B cell (primary cell): ENCODE measurements around the gene HTR7. TPM values are rescaled to one million over a fixed set of nuclear protein-coding genes. Genes with fewer than 3 reads are reported as not detected.

Source experiments
- ATAC-seq: fragments of 200-7000 bp; cut with Tn5 transposase; one replicate; pipeline ENCODE4 v1.10.0; 2021; ENCODE audit warnings: low read depth, mild to moderate bottlenecking, moderate number of reproducible peaks, moderate library complexity
- CTCF ChIA-PET: fragments of 350-600 bp; sonication (Branson Sonifier 250); formaldehyde crosslinking; loops from one replicate; lab custom pipeline; 2021; ENCODE audit warnings: antibody characterized with exemption, inconsistent platforms; lab: Charles Lee
- POLR2A ChIA-PET: fragments of 350-600 bp; sonication (Branson Sonifier 250); formaldehyde crosslinking; loops from one replicate; lab custom pipeline; 2021; ENCODE audit warnings: antibody characterized with exemption; lab: Charles Lee
- DNase-seq: peaks from one replicate; pipeline ENCODE4 v3.0.0; 2013
- H2AFZ ChIP-seq: 2 replicates; pipeline ENCODE4 v1.6.1; 2012; ENCODE audit warnings: mild to moderate bottlenecking, low read depth, low read length; ENCODE audit not compliant: insufficient read depth, poor library complexity, severe bottlenecking
- H3K27ac ChIP-seq, 2 donors: 1 replicate in 1 of 2; 2 replicates in 1 of 2; pipeline ENCODE4 v1.5.1; 2012 to 2013; ENCODE audit warnings: low read length in 2 of 2, mild to moderate bottlenecking in 2 of 2, moderate library complexity in 1 of 2
- H3K27me3 ChIP-seq, 4 experiments: fragments of 200-600 bp in 1 of 4; sonication (generic) in 1 of 4; replicated peaks in 1 of 4; 1 replicate in 2 of 4; 2 replicates in 2 of 4; pipeline versions ENCODE4 v1.6.1 to v1.7.0; 2013 to 2016; ENCODE audit warnings: low read length in 3 of 4, mild to moderate bottlenecking in 2 of 4, mixed read lengths in 1 of 4, moderate library complexity in 1 of 4; ENCODE audit not compliant: insufficient read depth in 4 of 4, control insufficient read depth in 3 of 4; ENCODE audit errors: control extremely low read depth in 1 of 4
- H3K36me3 ChIP-seq, 2 experiments: replicated peaks in 1 of 2; 1 replicate in 1 of 2; 2 replicates in 1 of 2; pipeline versions ENCODE4 v1.6.1 to v1.7.1; 2013; ENCODE audit warnings: low read length in 1 of 2; ENCODE audit not compliant: insufficient read depth in 2 of 2, control insufficient read depth in 1 of 2; ENCODE audit errors: control extremely low read depth in 1 of 2, extremely low read depth in 1 of 2
- H3K4me1 ChIP-seq, 2 donors: fragments of 200-600 bp in 1 of 2; sonication (generic) in 1 of 2; 1 replicate in 1 of 2; 2 replicates in 1 of 2; pipeline versions ENCODE4 v1.5.1 to v1.6.1; 2013 to 2017; ENCODE audit warnings: low read length in 2 of 2; ENCODE audit not compliant: control insufficient read depth in 2 of 2, insufficient read depth in 2 of 2
- H3K4me2 ChIP-seq: replicated peaks from 2 replicates; pipeline ENCODE3; 2012; ENCODE audit warnings: mild to moderate bottlenecking, low read depth, low read length; ENCODE audit not compliant: poor library complexity, severe bottlenecking
- H3K4me3 ChIP-seq, 5 experiments: fragments of 200-600 bp in 1 of 5; sonication (generic) in 1 of 5; 1 replicate in 3 of 5; 2 replicates in 2 of 5; pipeline versions ENCODE4 v1.5.1 to v1.7.0; 2011 to 2016; ENCODE audit warnings: low read length in 4 of 5, mild to moderate bottlenecking in 4 of 5, low read depth in 2 of 5, control low read depth in 1 of 5, moderate library complexity in 1 of 5; ENCODE audit not compliant: insufficient read depth in 1 of 5; ENCODE audit errors: control extremely low read depth in 1 of 5, extremely low read depth in 1 of 5
- H3K79me2 ChIP-seq: fragments of 200-600 bp; sonication (generic); one replicate; pipeline ENCODE4 v1.6.0; 2016; ENCODE audit warnings: low read length; ENCODE audit not compliant: control insufficient read depth, insufficient read depth
- H3K9ac ChIP-seq: fragments of 200-600 bp; sonication (generic); 2 replicates; pipeline ENCODE4 v1.6.1; 2017; ENCODE audit warnings: mild to moderate bottlenecking, low read length, moderate library complexity
- H3K9me3 ChIP-seq, 3 donors: one replicate each; pipeline versions ENCODE4 v1.6.1 to v1.7.1; 2013; ENCODE audit warnings: low read length in 2 of 3; ENCODE audit not compliant: control insufficient read depth in 2 of 3, insufficient read depth in 1 of 3; ENCODE audit errors: control extremely low read depth in 1 of 3
- H4K20me1 ChIP-seq: 2 replicates; pipeline ENCODE4 v1.6.0; 2012; ENCODE audit warnings: mild to moderate bottlenecking, low read length; ENCODE audit not compliant: insufficient read depth, control insufficient read depth, poor library complexity, severe bottlenecking
- H3K27ac Mint-ChIP-seq: one replicate; pipeline ENCODE4 v1.8.0; 2021; ENCODE audit warnings: mixed read lengths
- H3K27me3 Mint-ChIP-seq: one replicate; pipeline ENCODE4 v1.8.0; 2021; ENCODE audit warnings: mixed read lengths
- H3K4me1 Mint-ChIP-seq: one replicate; pipeline ENCODE4 v1.8.0; 2021; ENCODE audit warnings: mixed read lengths
- H3K4me3 Mint-ChIP-seq: one replicate; pipeline ENCODE4 v1.8.0; 2021; ENCODE audit warnings: mixed read lengths
- H3K9me3 Mint-ChIP-seq: one replicate; pipeline ENCODE4 v1.8.0; 2022; ENCODE audit warnings: mixed read lengths; ENCODE audit not compliant: insufficient read depth
- CTCF ChIP-seq: fragments of 200-600 bp; IDR thresholded peaks from one replicate; pipeline ENCODE4 v1.8.0; 2022; ENCODE audit warnings: antibody characterized with exemption, mild to moderate bottlenecking
- EZH2 ChIP-seq: IDR thresholded peaks from 2 replicates; pipeline ENCODE4 v1.6.1; 2012; ENCODE audit warnings: borderline replicate concordance, low read depth, mild to moderate bottlenecking, moderate library complexity, low read length; ENCODE audit not compliant: insufficient read depth, poor library complexity, severe bottlenecking
- WGBS: methylation state at CpG from one replicate; pipeline ENCODE4 v1.1.5; 2013; ENCODE audit warnings: missing lambda C conversion rate; ENCODE audit not compliant: insufficient coverage; 5-methylcytosine and 5-hydroxymethylcytosine counted together
- intact Hi-C: fragments of 100-400 bp; cut with micrococcal nuclease; formaldehyde crosslinking; loops from one replicate; pipeline ENCODE4 v1.10.0; 2022
- polyA plus RNA-seq: library from polyadenylated mRNA; depleted of rRNA; stranded (reverse); fragments of >200 nt; gene quantifications from 2 replicates; pipeline ENCODE4 v1.2.3, GENCODE V29; 2012
- total RNA-seq, 2 donors: library from RNA; stranded (reverse); fragments of 120-200 nt in 1 of 2; gene quantifications; 1 replicate in 1 of 2; 2 replicates in 1 of 2; pipeline versions ENCODE4 v1.2.3 to v1.2.4, GENCODE V29; 2013 to 2022

The HTR7 gene
- total and polyA plus RNA-seq, 2 donors (not counting 1 experiment from before 2014, with no cell fraction given) = 0.03 TPM; not detected in 1

GRCh38 chr10:90889636-90890035 lies 31.8 kb upstream of the HTR7 start:
- Histone ChIP-seq H3K4me3 (no peak overlapping the region), H4K20me1 (no peaks in the 10 kb centered on the region), H3K4me2 (no peak overlapping the region), H3K27me3 (no peaks in the 10 kb centered on the region), H3K9me3 (no peaks in the 10 kb centered on the region), H3K36me3 (peaks cover 0 to 81% of the 10 kb centered on the region in 2 experiments), H3K27ac (no peak overlapping the region), H3K79me2 (no peaks in the 10 kb centered on the region), H3K4me1 (no peaks in the 10 kb centered on the region), H3K9ac (no peak overlapping the region), H2AFZ (no peak overlapping the region)
- DNase-seq (no peak), ATAC-seq (no peak)
- Mint-ChIP-seq H3K4me1 (no peaks in the 10 kb centered on the region), H3K9me3 (no peaks in the 10 kb centered on the region), H3K4me3 (no peak overlapping the region), H3K27me3 (no peaks in the 10 kb centered on the region), H3K27ac (no peak overlapping the region)
- whole genome bisulfite sequencing = no CpG with 5 or more reads among the region's 1 CpG
- CTCF ChIA-PET = interaction anchor here (0.7 to 3.5 kb wide), 4 partner anchors 10 to 26 kb away, joined by 3 to 18 read pairs (median 4); no protein-coding TSS in a partner anchor
- POLR2A ChIA-PET = no interaction called here
- no peak for TF ChIP-seq CTCF
- TF ChIP-seq EZH2 = no peak
- intact Hi-C loops = no loop called here

- Histone ChIP-seq H3K4me2 (no peak overlapping the region), H3K9ac (no peak overlapping the region), H3K4me3 (no peak overlapping the region), H4K20me1 (no peaks in the 10 kb centered on the region), H3K79me2 (no peaks in the 10 kb centered on the region), H3K27ac (no peak overlapping the region), H3K4me1 (no peaks in the 10 kb centered on the region), H3K36me3 (peaks cover 0 to 81% of the 10 kb centered on the region in 2 experiments), H2AFZ (no peak overlapping the region), H3K9me3 (no peaks in the 10 kb centered on the region), H3K27me3 (no peaks in the 10 kb centered on the region)
- Mint-ChIP-seq H3K4me1 (no peaks in the 10 kb centered on the region), H3K4me3 (no peak overlapping the region), H3K27me3 (no peaks in the 10 kb centered on the region), H3K27ac (no peak overlapping the region), H3K9me3 (no peaks in the 10 kb centered on the region)
- DNase-seq (no peak), ATAC-seq (no peak)
- WGBS = 100% methylated on average over 2 of the region's 6 CpGs
- ChIA-PET CTCF (interaction anchor here (1.1 to 3.5 kb wide), 4 partner anchors 9 to 362 kb away, joined by 4 to 18 read pairs (median 6); no protein-coding TSS in a partner anchor), POLR2A (interaction anchor here (0.7 kb wide), 1 partner anchor 999 kb away, joined by 4 read pairs; no protein-coding TSS in a partner anchor)
- no peak for TF ChIP-seq EZH2
- TF ChIP-seq CTCF = no peak
- intact Hi-C loops = no loop called here
These were observed 30.5 kb upstream of the HTR7 start for GRCh38 chr10:90888387-90888786.
